Adipose tissue (tissue), 3 donors: ENCODE data around the gene FHL2. TPM values are rescaled to one million over a fixed set of nuclear protein-coding genes. Genes with fewer than 3 reads are reported as not detected.
"Not testable (repeated sequence)": the region's sequence is repeated elsewhere in the genome, so short reads cannot be mapped to it uniquely, and the experiment has no call there.

Experiments
- H3K27ac ChIP-seq: one replicate; pipeline ENCODE4 v1.5.1; 2013; ENCODE audit warnings: low read depth, low read length
- WGBS, 3 donors: extraction: QIAGEN DNeasy Blood & Tissue Kit; methylation state at CpG; one replicate each; pipeline ENCODE4 v1.1.7; 2013; 5-methylcytosine and 5-hydroxymethylcytosine counted together
- polyA plus RNA-seq, 3 donors: library from polyadenylated mRNA; stranded (reverse); fragments of 200-250 nt; gene quantifications; one replicate each; pipeline ENCODE4 v1.2.3, GENCODE V29; 2013
- donor health status: healthy with polysubstance abuse.
- donor health status: Bipolar disorder and iron deficiency.
- donor health status: healthy.

Gene FHL2
- polyA plus RNA-seq, 3 donors: 2.5 to 26.7 (median 19.6) TPM

DNA sequence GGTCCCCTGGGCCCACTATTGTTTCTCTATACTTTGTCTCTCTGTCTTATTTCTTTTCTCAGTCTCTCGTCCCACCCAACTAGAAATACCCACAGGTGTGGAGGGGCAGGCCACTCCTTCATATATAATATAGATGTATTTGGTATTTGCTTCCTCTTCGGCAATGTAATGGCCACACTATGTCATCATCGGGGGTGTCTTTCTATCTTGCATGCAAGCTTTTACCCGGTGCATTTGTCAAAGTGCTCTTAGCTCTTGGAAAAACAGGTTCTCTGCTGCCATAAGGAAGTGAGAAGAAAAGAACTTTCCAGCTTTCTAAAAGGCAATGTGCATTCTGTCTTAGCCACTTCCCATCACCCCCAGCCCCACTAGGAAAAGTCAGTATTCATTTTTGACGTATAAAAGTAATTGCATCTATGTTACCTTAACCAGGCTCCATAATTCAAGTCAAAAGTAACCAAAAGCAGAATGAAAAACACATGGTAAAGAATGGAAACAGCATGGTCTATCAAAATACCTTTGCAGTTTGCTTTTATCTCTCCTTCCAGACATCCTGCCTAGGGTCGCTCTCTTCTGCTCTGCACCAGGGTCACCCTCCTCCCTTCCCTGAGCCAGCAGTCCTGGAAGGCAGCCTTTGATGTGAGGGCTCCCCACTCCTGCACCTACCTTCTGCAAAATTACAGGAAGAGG is 27.2 kb upstream of the FHL2 start:
- WGBS, 3 donors: 40 to 50% (median 43%) methylated on average over 6 of the region's 6 CpGs
- H3K27ac ChIP-seq: no peak overlapping the region

DNA sequence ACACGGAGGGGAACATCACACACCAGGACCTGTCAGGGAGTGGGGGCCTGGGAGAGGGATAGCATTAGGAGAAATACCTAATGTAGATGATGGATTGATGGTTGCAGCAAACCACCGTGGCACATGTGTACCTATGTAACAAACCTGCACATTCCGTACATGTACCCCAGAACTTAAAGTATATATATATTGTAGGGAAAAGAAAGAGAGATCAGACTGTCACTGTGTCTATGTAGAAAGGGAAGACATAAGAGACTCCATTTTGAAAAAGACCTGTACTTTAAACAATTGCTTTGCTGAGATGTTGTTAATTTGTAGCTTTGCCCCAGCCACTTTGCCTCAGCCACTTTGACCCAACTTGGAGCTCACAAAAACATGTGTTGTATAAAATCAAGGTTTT is 26.0 kb upstream of the FHL2 start:
- WGBS, 3 donors: 79 to 98% (median 93%) methylated on average over 3 of the region's 3 CpGs
- H3K27ac ChIP-seq: not testable (repeated sequence)

DNA sequence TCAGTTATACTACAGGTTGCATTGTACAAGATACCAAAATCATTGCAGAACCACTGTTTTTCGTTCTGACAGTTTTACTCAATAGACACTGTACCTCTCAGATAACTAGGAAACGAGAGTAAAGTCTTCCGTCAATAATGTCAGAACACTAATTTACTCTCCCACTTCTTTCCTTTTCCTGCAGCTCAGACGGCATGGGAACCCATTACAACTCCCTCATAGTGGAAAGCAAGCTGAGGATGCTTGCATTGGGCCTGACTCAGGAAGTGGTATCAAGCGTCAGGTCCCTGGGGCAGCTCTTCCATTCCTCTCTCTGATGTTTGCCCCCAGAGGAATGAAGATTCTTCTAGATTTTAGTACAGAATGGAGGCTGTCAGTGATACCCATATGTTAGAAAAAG is 23.9 kb upstream of the FHL2 start:
- WGBS, 3 donors: 59 to 74% (median 72%) methylated on average over 5 of the region's 5 CpGs
- no peak overlapping the region for H3K27ac ChIP-seq

DNA sequence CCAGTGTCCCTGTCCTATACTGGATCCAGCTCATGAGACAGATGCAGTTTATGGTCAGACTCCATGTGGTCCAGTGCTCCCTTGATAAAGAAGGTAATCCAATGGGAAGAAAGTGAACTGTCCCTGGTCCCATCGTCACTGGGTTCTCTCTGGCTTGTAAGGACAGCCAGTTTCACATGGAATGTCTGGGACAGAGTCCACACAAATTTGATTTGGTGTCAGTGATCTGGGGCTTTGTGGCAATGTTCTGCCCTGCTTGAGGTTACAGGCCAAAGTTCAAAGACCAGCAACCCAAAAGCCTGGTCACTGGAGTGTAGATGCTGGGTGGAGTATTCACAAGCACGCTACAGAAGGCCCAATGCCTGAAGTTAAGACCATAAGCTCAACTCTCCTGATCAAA is 22.2 kb upstream of the FHL2 start:
- WGBS, 3 donors: 79 to 90% (median 86%) methylated on average over 2 of the region's 2 CpGs
- H3K27ac ChIP-seq: no peak overlapping the region

GRCh38 chr2:105418522-105418921 is 19.7 kb upstream of the FHL2 start:
- 94 to 96% (median 95%) methylated on average over 6 of the region's 6 CpGs for WGBS, 3 donors
- no peak overlapping the region for H3K27ac ChIP-seq

- H3K27ac ChIP-seq: no peak overlapping the region
- WGBS, 3 donors: 88 to 96% (median 93%) methylated on average over 1 of the region's 1 CpG
These were observed 19.1 kb upstream of the FHL2 start for GRCh38 chr2:105417857-105418436.

GRCh38 chr2:105416156-105416555 is 17.3 kb upstream of the FHL2 start:
- WGBS, 3 donors: 46 to 66% (median 52%) methylated on average over 3 of the region's 3 CpGs
- no peak overlapping the region for H3K27ac ChIP-seq

DNA sequence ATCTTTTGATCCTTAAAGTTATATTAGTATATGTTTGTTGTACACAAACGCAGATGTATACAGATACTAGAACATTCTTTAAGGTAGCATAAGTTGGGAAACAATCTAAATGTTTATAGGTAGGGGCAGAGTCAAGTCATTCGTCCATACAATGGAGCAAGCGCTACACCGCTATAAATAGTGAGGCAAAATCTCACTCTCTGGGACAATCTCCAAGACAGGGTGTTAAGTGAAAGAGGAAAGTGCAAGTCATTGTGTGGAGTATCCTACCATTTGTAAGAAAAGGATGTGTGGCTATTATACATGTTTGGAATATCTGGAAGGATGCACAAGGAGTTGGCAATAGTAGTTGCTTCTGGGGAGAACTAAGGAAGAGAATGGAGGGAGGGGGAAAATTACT is 16.2 kb upstream of the FHL2 start:
- WGBS, 3 donors: 61 to 92% (median 80%) methylated on average over 4 of the region's 4 CpGs
- no peak overlapping the region for H3K27ac ChIP-seq

DNA sequence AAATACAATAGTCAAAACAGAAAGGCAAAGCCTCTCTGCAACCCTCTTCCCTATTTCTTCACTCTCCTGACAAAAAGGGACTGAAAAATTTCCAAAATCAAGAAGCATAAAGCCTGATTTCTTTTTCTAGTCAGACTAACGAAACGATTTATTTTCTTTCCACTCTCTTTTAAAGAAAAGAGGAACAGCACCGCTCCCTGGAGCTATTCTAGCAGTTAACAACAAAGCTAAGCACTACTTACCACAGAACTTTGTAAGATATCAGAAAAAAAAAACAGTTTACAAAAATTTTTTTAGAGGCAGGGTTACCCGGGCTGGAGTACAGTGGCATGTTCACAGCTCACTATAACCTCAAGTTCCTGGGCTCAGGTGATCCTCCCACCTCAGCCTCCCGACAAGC is 14.4 kb upstream of the FHL2 start:
- 52 to 75% (median 59%) methylated on average over 5 of the region's 5 CpGs for WGBS, 3 donors
- no peak overlapping the region for H3K27ac ChIP-seq

GRCh38 chr2:105412584-105412983 is 13.7 kb upstream of the FHL2 start:
- 69 to 85% (median 80%) methylated on average over 11 of the region's 11 CpGs for WGBS, 3 donors
- no peak overlapping the region for H3K27ac ChIP-seq

DNA sequence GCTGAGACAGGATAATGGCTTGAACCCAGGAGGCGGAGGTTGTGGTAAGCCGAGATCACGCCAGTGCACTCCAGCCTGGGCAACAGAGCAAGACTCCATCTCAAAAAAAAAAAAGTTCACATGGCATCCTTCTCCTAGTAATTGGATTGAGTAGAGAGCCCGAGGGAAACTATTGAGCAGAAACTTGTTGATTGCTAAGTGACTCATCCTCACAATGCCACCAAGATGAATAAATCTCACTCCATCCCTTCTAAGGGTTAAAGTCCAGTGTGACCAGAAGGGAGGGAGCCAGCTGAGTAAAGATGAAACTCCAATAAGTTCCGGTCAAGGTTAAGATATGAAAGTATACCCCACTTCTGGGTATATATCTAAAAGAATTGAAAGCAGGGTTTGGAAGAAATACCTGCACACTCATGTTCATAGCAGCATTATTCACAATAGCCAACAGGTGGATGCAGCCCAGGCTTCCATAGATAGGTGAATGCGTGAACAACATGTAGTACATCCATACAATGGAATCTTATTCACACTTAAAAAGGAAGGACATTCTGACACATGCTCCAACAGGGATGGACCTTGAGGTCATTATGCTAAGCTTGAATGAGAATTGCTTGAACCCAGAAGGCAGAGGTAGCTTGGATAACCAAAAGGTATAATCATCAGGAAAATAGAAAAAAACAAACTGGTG is 13.0 kb upstream of the FHL2 start:
- H3K27ac ChIP-seq: no peak overlapping the region
- 83 to 94% (median 93%) methylated on average over 6 of the region's 6 CpGs for WGBS, 3 donors

GRCh38 chr2:105410554-105410953 is 11.7 kb upstream of the FHL2 start:
- H3K27ac ChIP-seq: no peak overlapping the region
- WGBS, 3 donors: 13 to 28% (median 21%) methylated on average over 4 of the region's 4 CpGs

DNA sequence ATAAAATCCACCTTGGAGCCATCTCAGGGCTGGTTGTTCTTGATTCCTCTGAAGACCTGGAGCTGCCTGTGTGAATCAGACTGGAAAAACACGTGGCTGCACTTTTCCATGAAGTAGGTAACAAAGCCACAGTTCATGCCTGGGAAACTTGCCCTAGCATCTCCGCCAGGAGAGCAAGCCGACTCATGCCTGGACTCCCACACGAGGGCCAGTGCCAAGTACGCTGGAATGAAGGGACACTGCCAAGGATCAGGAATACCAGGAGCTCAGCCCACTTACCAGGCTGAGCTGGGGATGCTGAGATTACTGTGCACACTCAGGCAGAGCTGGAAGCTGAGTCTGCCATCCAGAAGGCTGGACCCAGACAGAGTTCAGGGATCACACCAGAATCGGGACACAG is 10.9 kb upstream of the FHL2 start:
- WGBS, 3 donors: 58 to 59% (median 58%) methylated on average over 6 of the region's 6 CpGs
- no peak overlapping the region for H3K27ac ChIP-seq

DNA sequence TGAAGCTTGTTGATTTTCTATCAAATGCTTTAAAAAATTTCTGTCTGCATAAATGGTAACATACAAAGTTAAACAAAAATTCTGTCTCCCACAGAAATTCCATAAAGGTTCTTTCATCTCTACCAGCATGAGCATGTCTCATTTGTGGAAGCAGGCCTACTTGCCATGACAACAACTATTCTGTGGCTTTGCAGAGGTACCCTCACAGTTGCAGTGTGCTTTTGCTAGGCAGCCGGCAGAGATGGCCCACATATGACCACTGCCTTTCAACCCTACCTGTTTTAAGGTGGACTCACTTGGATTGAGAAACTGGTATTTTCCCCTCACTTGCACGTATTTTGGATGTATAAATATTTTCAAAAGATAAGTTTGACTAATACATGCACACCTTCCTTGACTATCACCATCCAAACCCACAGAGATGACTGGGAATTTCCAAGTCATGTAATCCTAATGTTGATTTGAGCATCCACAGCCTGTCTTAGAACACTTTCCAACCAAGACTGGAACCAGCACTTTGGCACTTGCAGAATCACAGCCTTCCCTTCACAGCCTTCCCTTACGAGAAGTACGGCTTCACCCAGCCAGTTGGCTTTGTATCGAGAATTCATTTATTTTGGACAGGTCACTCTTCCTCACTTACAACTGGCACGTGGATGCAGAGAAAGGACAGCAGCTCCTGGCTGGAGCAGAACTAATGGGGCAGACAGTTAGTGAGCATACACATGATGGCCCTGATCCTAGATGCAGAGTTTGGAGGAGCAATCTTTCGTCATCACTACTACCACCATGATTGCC is 9.3 kb upstream of the FHL2 start:
- H3K27ac ChIP-seq: no peak overlapping the region
- 87 to 94% (median 93%) methylated on average over 7 of the region's 7 CpGs for WGBS, 3 donors

GRCh38 chr2:105406221-105406620 is 7.4 kb upstream of the FHL2 start:
- no peak overlapping the region for H3K27ac ChIP-seq
- 71 to 77% (median 73%) methylated on average over 5 of the region's 5 CpGs for WGBS, 3 donors

DNA sequence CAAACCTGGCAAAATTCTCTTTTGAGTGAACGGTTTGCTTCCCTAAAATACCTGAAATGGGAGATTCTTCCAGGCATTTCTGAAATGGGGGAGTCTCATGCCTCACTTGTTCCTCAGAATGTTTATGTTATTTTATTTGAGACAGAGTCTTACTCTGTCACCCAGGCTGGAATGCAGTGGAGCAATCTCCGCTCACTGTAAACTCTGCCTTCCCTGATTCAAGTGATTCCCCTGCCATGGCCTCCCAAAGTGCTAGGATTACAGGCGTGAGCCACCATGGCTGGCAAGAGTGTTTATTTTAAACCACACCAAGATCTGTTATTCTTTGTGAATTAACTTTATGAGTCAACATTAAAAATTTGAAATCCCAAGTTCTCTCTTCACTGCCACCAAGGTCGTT is 6.4 kb upstream of the FHL2 start:
- WGBS, 3 donors: 78 to 87% (median 83%) methylated on average over 4 of the region's 4 CpGs
- no peak overlapping the region for H3K27ac ChIP-seq

DNA sequence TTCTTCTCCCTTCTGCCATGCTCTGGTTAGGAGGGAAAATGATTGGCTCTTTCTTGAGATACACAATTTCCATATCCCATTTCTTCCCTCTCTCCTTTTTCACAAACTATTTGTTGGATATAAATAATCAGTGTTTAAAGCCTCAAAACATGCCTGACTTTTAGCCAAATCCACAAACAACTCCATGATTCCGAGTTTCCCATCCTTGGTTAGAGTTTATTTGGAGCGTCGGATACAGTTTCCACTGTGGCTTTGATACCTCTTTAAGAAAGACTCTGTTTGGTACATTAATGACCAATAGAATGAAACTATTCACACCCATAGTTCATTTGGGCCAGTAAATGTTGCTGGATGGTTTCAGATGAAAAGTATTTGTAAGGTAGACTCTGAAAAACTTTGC is 5.9 kb upstream of the FHL2 start:
- 76 to 90% (median 79%) methylated on average over 3 of the region's 3 CpGs for WGBS, 3 donors
- no peak overlapping the region for H3K27ac ChIP-seq

GRCh38 chr2:105403783-105404698 is 5.2 kb upstream of the FHL2 start:
- H3K27ac ChIP-seq: no peak overlapping the region

More at GRCh38 chr2:105403783-105404698, 5.2 kb upstream of the FHL2 start:
- WGBS, 3 donors: 64 to 78% (median 68%) methylated on average over 14 of the region's 14 CpGs
